ENCODE measurements around the gene MED13L.

DNA sequence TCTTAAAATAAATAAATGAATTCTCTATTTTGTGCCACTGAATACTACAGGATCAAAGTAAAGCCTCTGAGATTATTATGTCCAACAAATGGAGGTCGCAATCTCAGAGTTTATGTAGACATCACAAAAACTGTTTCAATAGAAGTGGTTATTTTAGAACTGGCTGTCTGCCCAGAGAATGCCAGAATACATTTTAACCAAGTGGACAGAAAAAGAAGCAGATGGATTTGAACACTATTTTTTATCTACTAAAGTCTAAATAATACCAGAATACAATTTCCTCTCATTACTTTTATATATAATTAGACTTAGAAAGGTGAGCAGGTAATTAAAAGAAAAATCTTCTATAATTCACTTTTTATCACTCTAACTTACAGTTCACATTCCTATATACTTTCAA lies 118.3 kb downstream of the MED13L start:
- TF ChIP-seq EZH2 (IDR thresholded peaks at IDR 0.05; ENCODE audit: insufficient read depth, poor library complexity, severe bottlenecking): no peak
- no peak for TF ChIP-seq EZH2phosphoT487 (IDR thresholded peaks at IDR 0.05; ENCODE audit: insufficient read depth, low read depth)
